Activated naive CD4-positive, alpha-beta T cell treated with anti-CD3 and anti-CD28 coated beads, Interleukin-2, amount 50 U/mL, for 72 hours (primary cell): Measurements from ENCODE around the gene TMEM229A. TPM values are rescaled to one million over a fixed set of nuclear protein-coding genes. Genes with fewer than 3 reads are reported as not detected.
"Not testable (repeated sequence)": the region's sequence is repeated elsewhere in the genome, so short reads cannot be mapped to it uniquely, and the experiment has no call there.

Experiments
- ATAC-seq, 2 donors: fragments of 150-1000 bp; cut with Tn5 transposase; 2 replicates each; pipeline ENCODE4 v1.10.0; 2021; ENCODE audit warnings: mild to moderate bottlenecking in 2 of 2, moderate library complexity in 2 of 2
- DNase-seq, 2 donors: peaks; one replicate each; pipeline ENCODE4 v3.0.0; 2021 to 2022; ENCODE audit warnings: low spot score in 2 of 2
- H3K27ac Mint-ChIP-seq, 2 donors: one replicate each; pipeline ENCODE4 v1.8.0; 2022; ENCODE audit warnings: mild to moderate bottlenecking in 2 of 2, mixed read lengths in 2 of 2
- H3K36me3 Mint-ChIP-seq, 2 donors: one replicate each; pipeline ENCODE4 v1.8.0; 2022; ENCODE audit warnings: mixed read lengths in 2 of 2
- H3K9me3 Mint-ChIP-seq, 2 donors: one replicate each; pipeline ENCODE4 v1.8.0; 2022; ENCODE audit warnings: mixed read lengths in 2 of 2
- total RNA-seq, 2 donors: library from RNA; stranded (reverse); gene quantifications; one replicate each; pipeline ENCODE4 v1.2.3, GENCODE V29; 2022

Gene TMEM229A
- total RNA-seq, 2 donors from 2014 or later, result not detected

DNA sequence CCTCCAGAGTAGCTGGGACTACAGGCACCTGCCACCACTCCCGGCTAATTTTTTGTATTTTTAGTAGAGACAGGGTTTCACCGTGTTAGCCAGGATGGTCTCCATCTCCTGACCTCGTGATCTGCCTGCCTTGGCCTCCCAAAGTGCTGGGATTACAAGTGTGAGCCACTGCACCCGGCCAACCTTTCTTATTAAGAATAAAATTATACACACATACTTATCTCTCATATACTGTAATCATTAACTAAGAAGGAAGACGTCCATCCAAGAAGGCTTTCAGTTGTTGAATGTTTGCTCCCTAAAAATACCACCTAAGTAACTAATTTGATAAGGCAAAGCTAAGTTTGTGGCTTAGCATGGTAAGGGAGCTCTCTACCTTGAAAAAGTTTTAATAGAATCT, 5.0 kb upstream of the TMEM229A start:
- DNase-seq, H3K9me3 Mint-ChIP-seq, H3K27ac Mint-ChIP-seq, ATAC-seq: not testable (repeated sequence)
- H3K36me3 Mint-ChIP-seq, result peaks cover 0 to 10% of the 10 kb centered on the region in 2 donors

DNA sequence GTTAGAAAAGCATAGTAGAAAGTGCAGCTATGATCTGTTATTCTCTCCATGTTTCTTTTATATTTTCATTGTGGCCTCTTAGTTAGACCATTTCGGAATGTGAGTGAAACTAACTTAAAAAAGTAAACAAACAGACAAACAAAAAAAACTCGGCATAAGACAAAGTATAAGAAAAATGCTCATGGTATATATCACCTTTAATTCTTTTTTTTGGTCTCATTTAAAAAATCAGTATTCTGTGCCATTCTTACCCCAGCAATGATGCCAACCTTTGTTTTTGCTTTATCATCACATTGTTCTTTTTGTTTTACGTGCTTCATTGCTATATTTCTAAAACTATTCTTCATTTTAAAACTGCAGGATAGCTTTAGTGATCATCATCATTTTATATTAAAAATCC, 2.8 kb upstream of the TMEM229A start:
- ATAC-seq, result no peak
- H3K36me3 Mint-ChIP-seq, result peaks cover 0 to 16% of the 10 kb centered on the region in 2 donors
- H3K9me3 Mint-ChIP-seq, result no peaks in the 10 kb centered on the region
- no peak overlapping the region for H3K27ac Mint-ChIP-seq
- no peak for DNase-seq

DNA sequence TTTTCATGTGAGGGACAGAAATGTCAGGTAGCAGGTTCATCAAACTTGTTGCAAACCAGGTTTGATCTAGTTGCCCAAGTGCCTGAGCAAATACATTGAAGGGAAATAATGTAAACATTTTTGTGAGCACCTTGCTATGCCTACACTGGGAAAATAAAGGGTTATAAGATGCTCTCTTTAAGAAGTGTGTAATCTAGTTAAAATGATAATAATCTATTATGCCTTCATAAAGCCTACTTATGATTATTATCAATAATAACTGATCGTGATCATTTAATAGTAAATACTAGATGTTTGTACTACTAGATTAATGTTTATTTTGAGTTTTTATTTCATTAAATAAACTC, 1.9 kb upstream of the TMEM229A start:
- Mint-ChIP-seq H3K36me3 (peaks cover 0 to 16% of the 10 kb centered on the region in 2 donors), H3K9me3 (no peaks in the 10 kb centered on the region), H3K27ac (no peak overlapping the region)
- no peak for DNase-seq
- ATAC-seq, result no peak

DNA sequence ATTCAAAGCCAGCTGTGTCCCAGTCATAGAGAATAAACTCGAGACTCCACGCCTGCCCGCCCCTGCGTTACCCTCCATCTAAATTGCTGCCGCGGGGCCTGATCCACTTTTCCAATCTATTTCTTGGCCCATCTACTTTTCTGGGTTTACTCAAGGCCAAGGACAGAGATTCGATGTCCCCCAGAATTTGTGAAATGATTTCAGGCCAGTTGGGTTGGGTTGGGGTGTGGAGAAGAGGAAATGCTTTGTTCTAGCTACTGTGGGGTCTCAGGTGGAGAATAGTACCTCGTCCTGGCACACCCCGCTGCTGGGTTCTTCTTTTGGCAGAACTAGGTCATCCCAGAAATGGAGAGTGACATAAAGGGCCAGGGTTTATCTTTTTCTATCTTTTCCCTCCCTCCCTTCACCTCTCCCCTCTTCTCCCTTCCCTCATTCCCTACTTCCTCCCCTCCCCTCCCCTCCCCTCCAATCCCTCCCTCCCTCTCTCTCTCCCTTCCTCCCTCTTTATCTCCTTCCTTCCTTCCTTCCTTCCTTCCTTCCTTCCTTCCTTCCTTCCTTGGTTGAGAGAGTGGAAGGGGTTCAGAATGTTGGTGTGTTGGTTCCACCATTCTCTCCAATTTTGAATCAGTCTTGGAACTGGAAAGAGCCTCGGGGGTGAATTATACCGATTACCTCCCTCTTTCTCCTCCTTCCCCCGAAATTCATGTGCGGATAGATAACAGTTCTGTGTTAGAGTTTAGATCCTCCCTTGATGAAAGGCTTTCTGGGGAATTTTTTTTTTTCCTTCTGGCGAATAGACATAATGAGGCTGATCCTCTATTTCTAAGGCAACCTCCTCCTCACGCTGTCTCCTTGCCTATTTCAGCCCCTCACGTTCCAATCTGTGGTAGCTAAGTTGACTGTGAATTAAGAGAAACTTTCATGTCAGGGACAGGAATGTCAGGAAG, 1.2 kb upstream of the TMEM229A start:
- H3K36me3 Mint-ChIP-seq, result peaks cover 0 to 16% of the 10 kb centered on the region in 2 donors
- H3K9me3 Mint-ChIP-seq, result no peaks in the 10 kb centered on the region
- no peak overlapping the region for H3K27ac Mint-ChIP-seq
- DNase-seq, result no peak
- no peak for ATAC-seq

DNA sequence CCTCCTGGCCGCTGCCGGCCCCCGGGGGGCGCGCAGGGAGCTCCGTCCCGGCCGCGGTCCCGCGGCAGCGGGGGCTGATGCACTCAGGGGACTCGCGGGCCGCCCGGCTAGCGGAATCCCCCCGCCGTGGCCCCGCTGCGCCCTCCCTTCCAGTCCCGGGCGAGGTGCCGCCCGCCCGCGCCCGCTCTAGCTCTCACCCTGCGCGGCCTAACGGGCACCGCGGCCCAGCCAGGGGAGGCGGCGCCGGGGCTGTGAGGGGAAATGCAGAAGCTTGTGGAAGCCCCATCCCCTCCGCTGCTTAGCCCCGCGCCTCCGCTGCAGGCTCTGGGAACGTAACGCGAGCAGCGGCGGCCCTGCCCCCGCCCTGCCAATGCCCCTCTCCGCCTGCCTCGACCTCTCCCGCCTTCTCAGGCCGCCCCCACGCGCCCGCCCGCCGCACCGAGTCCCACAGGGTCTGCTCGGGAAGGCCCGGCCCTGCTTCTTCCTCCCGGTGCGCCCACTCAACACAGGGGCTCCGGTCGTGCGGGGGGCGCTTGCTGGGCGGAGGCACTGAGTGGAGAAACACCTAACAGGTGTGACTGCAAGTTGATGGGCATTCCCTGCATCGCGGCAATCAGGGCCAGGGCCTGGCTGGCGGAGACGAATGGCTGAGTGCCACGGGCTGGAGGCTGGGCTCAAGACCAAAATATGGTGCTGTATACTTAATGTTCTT, 384 bp upstream of the TMEM229A start:
- DNase-seq (no peak), ATAC-seq (peak in 1 of 2 donors; percentile 51)

DNA sequence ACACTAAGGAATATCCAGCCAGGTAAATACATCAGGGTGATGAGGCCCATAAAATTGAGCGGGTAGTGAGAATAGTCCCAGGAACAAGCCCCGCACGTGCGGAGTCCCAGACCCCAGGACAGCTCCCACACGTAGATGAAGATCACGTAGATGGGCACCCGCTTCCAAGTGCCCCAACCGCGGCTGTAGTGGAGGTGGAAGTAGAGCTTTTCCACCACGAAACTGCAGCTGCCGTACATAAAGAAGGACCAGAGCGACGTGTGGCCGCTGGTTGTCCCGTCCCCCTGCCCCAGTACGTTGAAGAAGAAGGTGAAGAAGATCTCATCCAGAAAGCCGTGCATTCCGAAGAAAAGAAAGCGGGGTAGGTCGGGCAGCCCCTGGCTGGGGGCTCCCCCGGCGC, 948 bp downstream of the TMEM229A start:
- no peaks in the 10 kb centered on the region for H3K9me3 Mint-ChIP-seq
- DNase-seq, result no peak
- peaks cover 0 to 16% of the 10 kb centered on the region in 2 donors for H3K36me3 Mint-ChIP-seq
- peak in 1 of 2 donors; percentile 27 for ATAC-seq
- no peak overlapping the region for H3K27ac Mint-ChIP-seq

More for the DNA sequence above, 384 bp upstream of the TMEM229A start:
- H3K36me3 Mint-ChIP-seq, result peaks cover 0 to 16% of the 10 kb centered on the region in 2 donors
- H3K9me3 Mint-ChIP-seq, result no peaks in the 10 kb centered on the region
- no peak overlapping the region for H3K27ac Mint-ChIP-seq

DNA sequence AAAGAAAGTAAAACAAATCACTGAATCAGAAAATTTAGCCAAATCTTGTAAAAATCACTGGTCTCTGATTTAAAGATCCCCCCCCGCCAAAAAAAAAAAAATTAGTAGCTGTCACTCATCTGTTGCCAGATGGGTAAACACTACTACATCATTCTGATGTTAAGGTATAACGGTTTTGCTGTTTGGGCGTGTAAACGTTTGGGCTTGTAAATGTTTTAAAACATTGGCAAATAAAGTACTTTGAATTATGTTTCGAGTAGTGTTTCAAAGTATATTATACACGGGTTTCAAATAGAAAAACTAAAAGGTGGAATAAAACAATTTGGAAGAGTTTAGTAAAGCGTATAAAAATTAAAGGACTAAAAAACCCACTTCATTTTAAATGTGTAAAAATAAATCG, 1.5 kb downstream of the TMEM229A start:
- no peak overlapping the region for H3K27ac Mint-ChIP-seq
- no peak for ATAC-seq
- H3K36me3 Mint-ChIP-seq, result peaks cover 0 to 16% of the 10 kb centered on the region in 2 donors
- no peak for DNase-seq
- no peaks in the 10 kb centered on the region for H3K9me3 Mint-ChIP-seq

DNA sequence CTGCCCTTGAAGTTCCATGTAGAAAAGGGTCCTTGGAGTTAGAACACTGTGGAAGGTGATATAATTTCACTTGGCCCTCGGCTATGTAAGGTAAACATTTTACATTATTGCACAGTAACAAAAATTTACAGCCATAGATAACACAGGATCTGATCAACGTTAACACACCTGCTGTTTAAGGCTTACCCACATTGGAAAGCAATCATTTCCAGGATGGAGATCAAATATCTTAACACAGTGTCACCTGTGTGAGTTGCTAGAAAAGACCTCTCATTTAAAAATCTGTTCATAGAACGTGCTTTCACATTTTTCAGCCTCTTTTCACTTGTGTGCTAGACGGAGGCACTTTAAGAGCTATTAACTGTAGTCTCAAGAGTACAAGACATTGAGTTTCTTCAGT, 1.9 kb downstream of the TMEM229A start:
- H3K9me3 Mint-ChIP-seq, result no peaks in the 10 kb centered on the region
- ATAC-seq, result no peak
- H3K36me3 Mint-ChIP-seq, result peaks cover 0 to 16% of the 10 kb centered on the region in 2 donors
- H3K27ac Mint-ChIP-seq, result no peak overlapping the region
- DNase-seq, result no peak

DNA sequence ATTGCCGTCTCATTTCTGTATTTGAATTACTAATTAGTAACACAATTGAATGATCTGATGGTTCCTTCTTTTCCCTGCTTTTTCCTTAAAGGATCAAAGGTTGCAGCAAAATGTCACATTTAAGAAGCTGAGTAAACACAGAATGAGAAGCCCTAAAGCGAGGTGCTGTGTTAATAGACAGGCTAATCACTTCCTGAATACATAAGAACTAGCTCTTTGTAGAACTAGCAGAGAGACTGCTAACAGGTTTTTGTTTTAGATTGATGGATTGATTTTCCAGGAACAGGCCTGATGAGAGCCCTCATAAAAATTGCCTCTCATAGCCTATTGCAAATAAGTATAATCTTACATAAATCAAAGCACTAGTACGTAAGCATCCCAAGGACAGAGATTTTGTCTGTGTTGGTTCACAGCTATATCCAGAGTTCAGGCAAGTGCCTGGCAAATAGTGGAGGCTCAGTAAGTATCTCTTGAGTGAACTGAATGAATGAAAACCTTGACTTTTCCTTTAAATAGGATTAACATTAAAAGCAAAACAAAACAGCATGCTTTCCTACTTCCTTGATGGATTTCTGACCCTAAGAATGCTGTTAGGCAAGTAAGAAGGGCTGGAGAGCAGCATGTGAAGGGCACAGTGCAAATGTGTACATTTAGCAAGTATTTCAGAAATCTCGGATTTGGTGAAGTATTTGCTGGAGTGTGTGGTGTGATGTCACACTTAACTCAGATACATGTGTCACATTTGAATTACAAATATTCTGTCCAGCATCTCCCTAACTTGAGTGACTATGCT, 3.3 kb downstream of the TMEM229A start:
- no peak for DNase-seq
- no peak for ATAC-seq
- H3K27ac Mint-ChIP-seq, result no peak overlapping the region
- H3K36me3 Mint-ChIP-seq, result peaks cover 0 to 16% of the 10 kb centered on the region in 2 donors
- H3K9me3 Mint-ChIP-seq, result no peaks in the 10 kb centered on the region

DNA sequence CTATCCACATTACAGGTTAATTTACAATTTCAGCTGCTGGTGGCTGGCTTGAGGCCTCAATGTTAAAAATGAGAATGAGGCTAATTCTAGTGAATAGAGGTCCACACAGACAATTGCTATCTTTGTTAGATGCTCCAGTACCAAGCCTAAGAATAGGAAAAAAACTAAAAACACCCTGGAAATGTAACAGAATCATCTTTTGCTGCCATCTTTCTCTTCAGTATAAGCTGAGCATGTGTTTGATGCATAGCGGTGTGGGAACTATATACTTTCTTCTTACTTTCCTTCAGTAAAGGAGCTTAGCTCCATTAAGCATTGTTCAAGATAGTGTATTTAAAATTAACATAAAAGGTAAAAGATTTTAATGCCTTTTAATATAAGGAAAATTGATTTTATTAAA, 5.6 kb downstream of the TMEM229A start:
- H3K9me3 Mint-ChIP-seq, result peaks cover 0 to 3% of the 10 kb centered on the region in 2 donors
- no peak overlapping the region for H3K27ac Mint-ChIP-seq
- peaks cover 0 to 6% of the 10 kb centered on the region in 2 donors for H3K36me3 Mint-ChIP-seq
- DNase-seq (no peak), ATAC-seq (no peak)

DNA sequence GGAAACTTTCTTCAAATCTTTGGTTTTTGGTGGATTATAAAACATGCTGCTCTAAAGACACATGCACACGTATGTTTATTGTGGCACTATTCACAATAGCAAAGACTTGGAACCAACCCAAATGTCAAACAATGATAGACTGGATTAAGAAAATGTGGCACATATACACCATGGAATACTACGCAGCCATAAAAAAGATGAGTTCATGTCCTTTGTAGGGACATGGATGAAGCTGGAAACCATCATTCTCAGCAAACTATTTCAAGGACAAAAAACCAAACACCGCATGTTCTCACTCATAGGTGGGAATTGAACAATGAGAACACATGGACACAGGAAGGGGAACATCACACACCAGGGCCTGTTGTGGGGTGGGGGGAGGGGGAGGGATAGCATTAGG, 8.5 kb downstream of the TMEM229A start:
- not testable (repeated sequence) for ATAC-seq, DNase-seq, H3K9me3 Mint-ChIP-seq, H3K27ac Mint-ChIP-seq, H3K36me3 Mint-ChIP-seq

DNA sequence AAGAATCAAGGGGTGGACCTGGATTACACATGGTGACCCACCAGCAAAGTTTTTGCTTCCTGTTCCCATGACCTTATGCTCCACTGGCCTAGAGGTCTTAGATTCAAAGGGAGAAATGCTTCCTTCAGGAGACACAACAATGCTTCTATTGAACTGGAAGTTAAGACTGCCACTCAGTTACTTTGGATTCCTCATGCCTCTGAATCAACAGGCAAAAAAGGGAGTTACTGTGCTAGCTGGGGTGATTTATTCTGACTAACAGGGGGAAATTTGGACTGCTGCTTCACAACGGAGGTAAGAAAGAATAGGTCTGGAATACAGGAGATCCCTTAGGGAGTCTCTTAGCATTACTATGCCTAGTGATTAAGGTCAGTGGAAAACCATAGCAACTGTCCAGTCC, 10.3 kb downstream of the TMEM229A start:
- Mint-ChIP-seq H3K27ac (no peak overlapping the region), H3K36me3 (no peaks in the 10 kb centered on the region), H3K9me3 (peaks cover 3% of the 10 kb centered on the region in 2 donors)
- DNase-seq (no peak), ATAC-seq (no peak)

DNA sequence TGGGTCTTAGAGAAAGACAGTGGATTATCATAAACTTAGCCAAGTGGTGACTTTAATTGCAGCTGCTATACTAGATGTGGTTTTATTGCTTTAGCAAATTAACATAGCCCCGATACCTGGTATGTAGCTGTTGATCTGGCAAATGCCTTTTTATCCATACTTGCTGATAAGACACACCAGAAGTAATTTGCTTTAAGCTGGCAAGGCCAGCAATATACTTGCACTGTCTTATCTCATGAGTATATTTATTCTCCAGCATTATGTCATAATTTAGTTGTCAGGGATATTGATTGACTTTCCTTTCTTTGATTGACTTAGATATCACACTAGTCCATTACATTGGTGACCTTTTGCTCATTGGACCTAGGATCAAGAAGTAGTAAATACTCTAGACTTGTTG, 12.8 kb downstream of the TMEM229A start:
- Mint-ChIP-seq H3K36me3 (no peaks in the 10 kb centered on the region), H3K27ac (no peak overlapping the region), H3K9me3 (peaks cover 3% of the 10 kb centered on the region in 2 donors)
- ATAC-seq (no peak), DNase-seq (no peak)

DNA sequence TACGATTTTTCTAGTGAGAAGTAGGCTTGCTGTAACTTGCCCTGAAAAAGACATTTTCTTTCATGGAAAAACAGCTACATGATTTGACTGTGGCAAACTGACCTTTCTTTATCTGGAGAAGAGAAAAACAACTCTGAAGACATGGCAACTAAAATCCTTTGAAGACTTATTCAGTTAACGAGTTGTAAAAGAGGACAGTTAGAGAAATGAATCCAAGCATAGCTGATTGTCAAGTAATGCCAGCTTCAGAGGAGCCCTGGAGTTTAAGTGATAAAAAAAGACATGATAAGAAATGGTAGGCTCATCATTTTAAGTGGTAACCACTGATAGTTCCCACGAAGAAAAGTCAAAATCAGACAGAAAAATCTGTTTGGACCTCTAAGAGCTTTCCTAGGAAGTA, 19.6 kb downstream of the TMEM229A start:
- no peak overlapping the region for H3K27ac Mint-ChIP-seq

DNA sequence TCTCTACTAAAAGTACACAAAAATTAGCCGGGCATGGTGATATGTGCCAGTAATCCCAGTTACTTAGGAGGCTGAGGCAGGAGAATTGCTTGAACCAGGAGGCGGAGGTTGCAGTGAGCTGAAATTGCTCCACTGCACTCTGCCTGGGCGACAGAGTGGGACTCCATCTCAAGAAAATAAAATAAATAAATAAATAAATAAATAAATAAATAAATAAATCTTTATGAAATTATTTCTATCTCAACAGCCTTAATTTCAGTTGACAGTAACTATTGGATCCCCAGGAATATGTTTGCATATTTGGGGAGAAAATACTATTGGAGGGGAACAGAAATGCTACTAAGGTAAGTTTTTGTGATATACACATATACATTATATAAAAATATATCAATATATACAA, 20.0 kb downstream of the TMEM229A start:
- no peak for DNase-seq
- no peak overlapping the region for H3K27ac Mint-ChIP-seq
- no peaks in the 10 kb centered on the region for H3K9me3 Mint-ChIP-seq
- H3K36me3 Mint-ChIP-seq, result no peaks in the 10 kb centered on the region
- no peak for ATAC-seq

More for the DNA sequence above, 19.6 kb downstream of the TMEM229A start:
- ATAC-seq (no peak), DNase-seq (no peak)
- H3K36me3 Mint-ChIP-seq, result no peaks in the 10 kb centered on the region
- H3K9me3 Mint-ChIP-seq, result no peaks in the 10 kb centered on the region

DNA sequence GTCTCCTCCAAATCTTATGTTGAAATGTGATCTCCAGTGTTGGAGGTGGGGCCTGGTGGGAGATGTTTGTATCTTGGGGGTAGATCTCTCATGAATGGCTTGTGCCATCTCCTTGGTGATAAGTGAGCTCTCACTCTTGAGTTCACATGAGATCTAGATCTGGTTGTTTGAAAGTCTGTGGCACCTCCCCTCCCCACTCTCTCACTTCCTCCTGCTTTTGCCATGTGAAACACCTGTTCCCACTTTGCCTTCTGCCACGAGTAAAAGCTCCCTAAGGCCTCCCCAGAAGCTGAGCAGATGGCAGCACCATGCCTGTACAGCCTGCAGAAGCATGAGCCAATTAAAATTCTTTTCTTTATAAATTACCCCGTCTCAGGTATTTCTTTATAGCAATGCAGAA, 23.5 kb downstream of the TMEM229A start:
- peaks cover 3 to 5% of the 10 kb centered on the region in 2 donors for H3K9me3 Mint-ChIP-seq
- H3K36me3 Mint-ChIP-seq, result peaks cover 0 to 4% of the 10 kb centered on the region in 2 donors
- ATAC-seq (no peak), DNase-seq (no peak)
- no peak overlapping the region for H3K27ac Mint-ChIP-seq

DNA sequence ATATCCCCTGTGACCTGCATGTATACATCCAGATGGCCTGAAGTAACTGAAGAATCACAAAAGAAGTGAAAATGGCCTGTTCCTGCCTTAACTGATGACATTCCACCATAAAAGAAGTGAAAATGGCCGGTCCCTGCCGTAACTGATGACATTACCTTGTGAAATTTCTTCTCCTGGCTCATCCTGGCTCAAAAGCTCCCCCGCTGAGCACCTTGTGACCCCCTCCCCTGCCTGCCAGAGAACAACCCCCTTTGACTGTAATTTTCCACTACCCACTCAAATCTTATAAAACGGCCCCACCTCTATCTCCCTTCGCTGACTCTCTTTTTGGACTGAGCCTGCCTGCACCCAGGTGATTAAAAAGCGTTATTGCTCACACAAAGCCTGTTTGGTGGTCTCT, 24.6 kb downstream of the TMEM229A start:
- H3K36me3 Mint-ChIP-seq, DNase-seq, H3K27ac Mint-ChIP-seq, H3K9me3 Mint-ChIP-seq, ATAC-seq: not testable (repeated sequence)
